ENCODE results near the gene SLC12A4.

GRCh38 chr16:67936880-67937605 is 31.4 kb downstream of the SLC12A4 start:
- TF ChIP-seq CTCF (optimal IDR thresholded peaks at IDR 0.05 in 1 of 3, IDR thresholded peaks at IDR 0.05 in 1 of 3, conservative IDR thresholded peaks at IDR 0.05 in 1 of 3; ENCODE audit: extremely low read depth in 1 of 3, insufficient read depth in 2 of 3, low read length in 3 of 3) = no peak
- TF ChIP-seq EZH2 (IDR thresholded peaks at IDR 0.05; ENCODE audit: low read length) = no peak

All from keratinocyte (primary cell).